NCI-H82 treated with DMSO at 0.1 percent for 48 hours (cell line): ENCODE measurements around the gene CRAT.

Experiments
- DNase-seq: peaks from one replicate; lab custom pipeline; 2025; ENCODE audit not compliant: unreplicated experiment; lab: John Stamatoyannopoulos, UW

Gene CRAT

GRCh38 chr9:129111528-129112151 is 1.0 kb upstream of the CRAT start:
- DNase-seq, result peak; percentile 36

DNA sequence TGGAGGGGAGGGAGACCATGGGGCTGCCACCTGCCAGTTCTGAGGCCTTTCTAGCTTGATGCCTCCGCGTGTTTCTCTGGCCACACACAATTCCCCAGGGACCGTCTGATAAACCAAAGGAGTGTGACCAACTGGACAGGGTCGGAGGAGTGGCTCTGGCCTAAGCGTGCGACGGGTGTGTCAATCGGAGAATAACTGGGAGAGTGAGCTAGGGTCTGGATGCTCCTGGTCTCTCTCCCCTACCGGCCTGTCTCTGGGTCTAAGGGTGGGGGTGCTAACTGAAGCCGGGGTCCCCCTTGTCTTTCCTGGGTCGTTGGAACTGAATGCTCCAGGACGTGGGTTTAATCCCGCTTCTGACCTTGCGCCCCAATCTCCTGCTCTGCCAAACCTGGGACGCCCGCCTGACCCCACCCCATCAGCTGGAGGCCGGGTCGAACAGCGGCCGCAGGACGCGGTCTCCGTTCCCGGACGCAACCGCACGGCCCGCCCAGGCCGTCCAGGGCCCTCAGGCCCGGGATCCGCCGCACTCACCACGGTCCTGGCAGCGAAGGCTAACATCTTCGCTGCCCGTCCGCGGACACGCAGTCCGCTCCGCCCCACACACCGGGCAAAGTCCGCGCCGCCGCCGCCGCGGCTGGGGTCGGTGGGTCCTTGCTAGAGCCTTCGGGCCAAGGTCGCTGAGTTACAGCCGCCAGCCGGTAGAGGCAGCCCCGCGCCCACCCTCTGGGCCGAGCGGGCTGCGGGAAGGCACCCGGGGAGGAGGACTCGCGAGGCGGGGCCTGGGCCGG is 447 bp downstream of the CRAT start:
- no peak for DNase-seq

DNA sequence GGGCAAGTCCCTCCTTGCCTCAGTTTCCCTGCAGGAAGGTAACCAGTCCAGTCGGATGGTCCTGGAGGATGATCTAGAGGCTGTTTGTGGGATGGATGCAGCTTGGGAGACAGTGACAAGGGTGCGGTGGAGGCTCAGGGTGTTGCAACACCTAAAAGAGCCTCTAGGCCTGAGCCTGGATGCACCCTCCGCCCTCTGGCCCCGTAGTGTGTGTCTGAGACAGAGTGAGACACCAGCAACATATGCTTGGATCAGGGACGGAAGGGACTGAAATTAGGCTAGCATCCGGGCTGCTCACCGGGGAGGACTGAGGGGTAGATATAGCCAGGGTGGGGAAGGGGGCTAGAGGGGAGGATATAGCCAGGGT is 1.1 kb downstream of the CRAT start:
- no peak for DNase-seq

DNA sequence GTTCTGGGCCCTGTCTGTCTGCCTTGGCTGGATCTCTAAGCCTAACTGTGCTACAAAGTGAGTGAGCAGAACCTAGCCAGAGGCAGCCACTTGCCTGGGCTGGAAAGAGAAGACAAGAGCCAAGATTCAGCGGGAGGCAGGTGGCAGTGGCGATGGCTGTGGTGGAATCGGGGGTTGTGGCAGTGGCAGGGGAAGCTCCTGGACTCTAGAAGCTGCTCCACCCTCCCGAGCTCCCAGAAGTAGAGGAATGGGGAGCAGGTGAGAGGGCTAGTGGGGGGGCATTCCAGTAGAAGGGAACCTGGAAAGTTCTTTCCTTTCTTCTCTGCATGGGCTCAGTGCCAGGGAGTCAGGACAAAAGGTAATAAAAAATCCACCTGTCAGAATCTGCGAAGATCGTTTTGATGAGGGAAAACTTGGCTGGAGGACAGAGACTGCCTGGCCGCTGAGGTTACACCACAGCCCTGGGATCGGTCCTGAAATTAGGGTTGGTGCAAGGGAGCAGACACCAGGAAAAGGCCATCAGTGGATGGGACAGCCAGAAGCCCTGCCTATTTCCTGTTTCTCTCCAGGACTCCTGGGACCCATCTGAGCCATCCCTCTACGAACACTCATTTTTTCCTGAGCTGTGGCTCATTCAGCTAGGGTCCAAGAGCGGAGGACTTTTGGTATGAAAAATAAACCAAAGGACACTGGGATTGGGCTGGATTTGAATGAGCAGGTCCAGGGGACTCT is 1.6 kb downstream of the CRAT start:
- no peak for DNase-seq

DNA sequence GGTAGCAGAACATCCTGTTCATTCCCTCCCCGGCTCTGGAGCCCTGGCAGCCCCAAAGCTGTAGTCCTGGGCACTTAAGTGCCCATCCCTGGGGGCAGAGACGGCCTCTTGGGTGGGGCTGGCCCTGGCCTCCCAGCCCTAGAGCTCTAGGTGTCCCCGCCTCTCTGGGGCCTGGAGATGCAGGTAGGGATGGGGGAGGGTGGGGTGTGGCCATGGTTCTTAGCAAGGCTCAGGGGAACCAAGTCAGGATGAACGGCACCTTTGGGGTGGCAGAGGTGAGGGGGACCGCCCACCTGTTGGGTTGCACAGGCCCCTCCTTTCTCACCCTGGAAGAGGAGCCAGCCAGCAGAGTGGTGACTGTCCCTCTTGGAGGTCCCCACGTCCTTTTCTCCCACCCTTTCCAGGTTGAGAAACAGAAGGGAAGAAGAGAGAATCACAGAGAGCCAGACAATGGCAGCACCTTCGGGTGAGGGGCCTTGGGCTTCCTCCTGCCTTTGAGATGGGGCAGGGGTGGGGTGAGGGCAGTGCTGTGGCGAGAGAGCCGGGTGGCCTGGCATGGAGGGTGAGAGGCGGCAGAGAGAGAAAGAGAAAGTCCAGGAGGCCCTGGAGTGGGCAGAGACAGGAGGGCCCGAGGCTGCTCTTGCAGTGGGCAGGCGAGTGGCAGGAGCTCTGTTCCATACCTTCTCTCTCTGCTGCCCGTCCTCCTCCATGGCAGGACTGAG is 2.3 kb downstream of the CRAT start:
- no peak for DNase-seq

GRCh38 chr9:129107651-129108050 is 2.9 kb downstream of the CRAT start:
- no peak for DNase-seq

DNA sequence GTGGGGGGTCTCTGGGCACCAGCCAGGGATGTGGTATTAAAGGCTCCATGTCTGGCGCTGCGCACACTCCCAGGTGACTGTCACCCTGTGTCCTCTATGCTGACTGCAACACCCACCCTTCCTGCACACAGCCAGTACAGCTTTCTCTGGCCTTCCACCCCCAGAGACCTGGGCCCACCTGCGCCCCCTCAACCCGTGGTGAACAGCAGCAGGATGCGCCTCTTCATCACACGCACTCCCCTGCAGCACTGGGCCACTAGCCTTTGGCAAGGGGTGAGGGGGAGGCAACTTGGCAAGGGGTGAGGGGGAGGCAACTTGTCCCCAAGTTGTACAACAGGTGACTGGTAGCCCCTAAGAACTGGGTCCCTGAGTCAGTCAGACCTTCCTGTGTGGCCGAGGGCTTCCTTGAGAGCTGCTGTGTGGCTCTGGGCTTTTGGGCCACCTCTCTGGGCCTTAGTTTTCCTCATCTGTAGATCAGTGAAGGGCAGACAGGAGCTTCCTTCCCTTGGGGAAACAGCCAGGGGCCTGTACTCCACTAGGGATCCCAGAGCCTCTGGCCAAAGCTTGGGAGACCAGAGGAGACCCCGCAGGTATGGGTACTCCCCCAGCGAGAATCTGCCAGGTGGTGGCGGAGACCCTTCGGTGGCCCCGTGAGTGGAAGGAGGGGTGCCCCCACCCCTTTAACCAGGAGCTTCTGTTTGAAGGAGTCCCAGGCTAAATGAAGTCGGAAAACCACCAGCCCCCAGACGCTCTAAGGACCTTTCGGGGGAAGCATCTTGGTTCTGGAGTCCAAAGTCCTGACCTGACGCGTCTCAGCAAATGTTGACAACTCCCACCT is 4.5 kb downstream of the CRAT start:
- DNase-seq, result no peak

DNA sequence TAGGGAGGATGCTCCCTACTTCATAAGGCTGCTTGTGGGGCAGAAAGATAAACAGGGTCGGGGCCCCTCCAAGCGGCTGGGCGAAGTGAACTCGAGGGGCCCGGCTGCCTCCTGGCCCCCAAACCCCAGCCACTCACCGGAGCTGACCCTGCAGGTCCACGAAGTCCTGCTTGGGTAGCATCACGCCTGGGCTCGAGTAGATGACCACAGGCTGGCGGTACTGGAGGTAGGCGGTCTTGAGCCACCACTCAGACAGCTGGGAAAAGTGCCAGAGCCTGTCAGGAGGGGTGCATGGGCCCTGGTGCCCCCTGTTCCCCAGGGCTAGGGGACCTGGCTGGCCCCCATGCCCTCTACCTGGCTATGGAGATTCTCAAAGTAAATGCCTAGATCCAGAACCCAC is 6.5 kb downstream of the CRAT start:
- DNase-seq, result no peak

- DNase-seq, result no peak
Observed at GRCh38 chr9:129103595-129103965, 7.0 kb downstream of the CRAT start.

GRCh38 chr9:129102791-129103594 is 7.6 kb downstream of the CRAT start:
- peak; percentile 53 for DNase-seq

DNA sequence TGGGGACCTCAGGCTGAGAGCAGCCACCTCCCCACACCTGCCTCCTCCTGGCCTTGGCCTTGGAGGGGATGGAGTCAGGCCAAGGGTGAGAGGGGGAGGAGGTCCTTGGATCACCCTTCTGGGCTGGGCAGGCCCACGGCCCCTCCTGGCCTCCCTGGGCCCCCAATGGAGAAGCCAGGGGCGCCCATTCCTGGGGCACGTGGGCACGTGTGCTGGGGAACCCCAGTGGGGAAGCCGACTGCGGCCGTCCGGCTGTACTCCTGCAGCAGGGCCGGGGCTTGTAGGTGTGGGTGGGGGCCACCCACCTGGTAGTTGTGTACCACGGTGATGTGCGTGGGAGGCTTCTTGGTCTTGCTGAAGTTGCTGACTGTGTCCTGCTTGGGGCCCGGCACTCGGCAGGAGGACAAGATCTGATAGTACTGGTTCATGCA is 8.5 kb downstream of the CRAT start:
- no peak for DNase-seq

GRCh38 chr9:129101279-129101678 is 9.3 kb downstream of the CRAT start:
- no peak for DNase-seq

DNA sequence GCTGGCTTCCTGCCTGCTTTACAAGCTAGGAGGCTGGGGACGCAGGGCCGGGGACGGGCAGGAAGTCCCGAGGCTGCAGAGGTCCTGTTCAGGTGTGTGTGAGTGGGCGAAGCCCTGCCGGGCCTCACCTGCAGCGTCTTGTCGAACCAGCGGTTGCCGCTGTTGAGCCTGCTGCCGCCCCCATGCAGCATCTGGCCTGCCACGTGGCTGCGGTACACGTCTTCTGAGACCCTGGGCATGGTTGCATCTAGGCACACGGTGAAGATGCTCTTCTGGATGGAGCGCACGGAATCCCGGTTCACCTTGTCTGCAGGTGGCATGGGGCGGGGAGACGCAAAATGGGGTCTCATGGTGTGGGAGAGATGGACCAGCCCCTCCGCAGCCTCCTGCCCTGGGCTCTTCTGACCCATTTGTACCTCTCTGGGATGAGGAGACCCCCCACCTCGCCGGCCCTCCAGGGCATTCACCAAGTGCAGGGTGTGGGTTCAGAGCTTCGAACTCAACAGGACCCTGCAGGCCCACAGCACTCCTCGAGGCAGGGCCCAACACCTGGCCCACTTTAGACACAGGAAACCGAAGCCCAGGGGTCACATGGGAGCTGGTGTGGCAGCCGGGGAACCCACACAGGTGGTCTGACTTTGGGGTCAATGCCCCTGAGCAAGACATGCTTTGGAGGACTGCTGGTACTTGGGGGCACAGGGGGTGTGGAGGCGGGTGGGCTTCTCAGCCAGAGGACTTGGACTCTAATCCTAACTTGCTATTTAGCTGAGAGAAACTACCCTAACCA is 10.0 kb downstream of the CRAT start:
- DNase-seq, result no peak

GRCh38 chr9:129098328-129098727 is 12.3 kb downstream of the CRAT start:
- no peak for DNase-seq

GRCh38 chr9:129097671-129098306 is 12.8 kb downstream of the CRAT start:
- DNase-seq, result no peak

GRCh38 chr9:129095908-129096307 is 14.7 kb downstream of the CRAT start:
- DNase-seq, result no peak

DNA sequence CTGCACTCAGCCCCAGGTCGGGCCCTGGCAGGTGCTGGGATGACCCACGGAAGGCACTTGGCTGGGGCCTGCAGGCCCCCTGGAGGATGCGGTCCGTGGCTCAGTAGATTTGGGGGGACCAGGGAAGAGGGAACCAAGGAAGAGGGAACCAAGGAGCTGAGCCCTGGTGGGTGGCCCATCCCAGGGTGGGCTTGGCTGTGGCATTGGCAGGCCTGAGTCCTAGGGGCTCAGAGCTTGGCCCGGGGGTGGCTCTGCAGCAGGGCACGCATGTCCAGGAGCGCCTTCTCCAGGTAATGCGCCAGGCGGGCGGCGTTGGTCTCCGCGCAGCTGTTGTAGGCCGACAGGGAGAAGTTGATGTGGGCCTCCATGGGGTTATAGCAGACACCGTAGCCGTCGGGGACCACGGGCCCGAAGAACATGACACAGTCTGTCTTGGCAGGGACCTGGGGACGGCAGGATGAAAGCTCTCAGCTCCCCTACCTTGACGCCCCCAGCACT is 15.4 kb downstream of the CRAT start:
- DNase-seq, result no peak

DNA sequence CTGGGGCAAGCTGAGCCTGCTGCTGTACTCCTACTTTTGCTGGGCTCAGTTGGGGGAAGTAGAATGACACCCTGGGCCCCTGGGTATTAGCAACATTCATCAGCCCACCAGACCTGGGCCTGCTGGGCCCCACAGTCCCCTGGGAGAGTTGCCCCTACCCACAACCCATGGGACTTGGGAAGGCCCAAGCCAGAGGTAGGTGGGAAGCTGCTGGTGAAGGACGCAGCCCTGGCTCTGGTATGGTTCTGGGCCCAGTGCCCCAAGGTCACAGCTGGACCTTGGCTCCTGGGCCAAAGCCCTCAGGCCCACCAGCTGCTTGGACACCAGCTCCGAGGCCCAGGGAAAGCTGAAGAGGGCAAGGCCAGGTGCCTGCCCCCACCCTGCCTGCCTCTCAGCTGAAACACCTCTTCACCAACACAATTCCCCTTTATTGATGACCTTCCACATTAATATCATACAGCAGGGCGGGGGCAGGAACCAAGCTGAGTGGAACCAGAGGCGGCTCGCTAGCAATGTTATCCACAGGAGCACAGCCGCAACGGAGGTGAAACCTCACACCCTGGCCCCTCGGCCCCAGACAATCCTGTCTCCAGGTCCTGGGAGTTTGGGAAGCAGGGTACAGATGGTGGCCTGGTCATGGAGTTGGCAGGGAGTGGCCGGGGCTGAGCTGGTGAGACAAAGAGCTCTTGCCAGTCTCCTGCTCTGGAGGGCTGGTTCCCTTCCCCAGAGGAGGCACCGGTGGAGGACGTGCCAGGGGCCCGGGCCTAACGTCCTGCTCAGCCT is 16.0 kb downstream of the CRAT start:
- DNase-seq, result no peak
